ENCODE measurements around the gene S100A7A.

The S100A7A gene

GRCh38 chr1:153465811-153466636 lies 49.7 kb downstream of the S100A7A start:
- DNase-seq: peak in 4 of 6 experiments; percentile 31 to 55 (median 42)

GRCh38 chr1:153466908-153467307 lies 50.6 kb downstream of the S100A7A start:
- DNase-seq: no peak

- DNase-seq: no peak
Measured at GRCh38 chr1:153470707-153471106, 54.4 kb downstream of the S100A7A start.
